T-helper 1 cell treated with Interleukin-12 subunit alpha and Interleukin-12 subunit beta and Interleukin-4 antibody, amounts not matched to agents 30 μg/mL and 1 μg/mL, for 36 hours (primary cell): ENCODE data around the gene SLC1A7.

Experiments used
- H3K27ac Mint-ChIP-seq: one replicate; pipeline ENCODE4 v1.8.0; 2021; ENCODE audit warnings: mild to moderate bottlenecking, mixed read lengths
- H3K27me3 Mint-ChIP-seq: one replicate; pipeline ENCODE4 v1.8.0; 2021; ENCODE audit warnings: low read depth, mixed read lengths
- H3K36me3 Mint-ChIP-seq: one replicate; pipeline ENCODE4 v1.8.0; 2021; ENCODE audit warnings: low read depth, mixed read lengths
- H3K4me1 Mint-ChIP-seq: one replicate; pipeline ENCODE4 v1.8.0; 2021; ENCODE audit warnings: low read depth, mixed read lengths
- H3K4me3 Mint-ChIP-seq: one replicate; pipeline ENCODE4 v1.8.0; 2021; ENCODE audit warnings: mild to moderate bottlenecking, moderate library complexity, mixed read lengths
- H3K9me3 Mint-ChIP-seq: one replicate; pipeline ENCODE4 v1.8.0; 2021; ENCODE audit warnings: mixed read lengths

SLC1A7 gene

GRCh38 chr1:53088616-53089300 is 53.7 kb downstream of the SLC1A7 start:
- H3K27ac Mint-ChIP-seq: no peak overlapping the region
- no peaks in the 10 kb centered on the region for H3K4me1 Mint-ChIP-seq
- no peaks in the 10 kb centered on the region for H3K27me3 Mint-ChIP-seq
- no peaks in the 10 kb centered on the region for H3K9me3 Mint-ChIP-seq
- H3K36me3 Mint-ChIP-seq: no peaks in the 10 kb centered on the region
- no peak overlapping the region for H3K4me3 Mint-ChIP-seq

- H3K9me3 Mint-ChIP-seq: no peaks in the 10 kb centered on the region
- H3K4me1 Mint-ChIP-seq: no peaks in the 10 kb centered on the region
- no peaks in the 10 kb centered on the region for H3K36me3 Mint-ChIP-seq
- H3K4me3 Mint-ChIP-seq: no peak overlapping the region
- H3K27ac Mint-ChIP-seq: no peak overlapping the region
- H3K27me3 Mint-ChIP-seq: no peaks in the 10 kb centered on the region
Observed at GRCh38 chr1:53087332-53088285, 54.8 kb downstream of the SLC1A7 start.

- Mint-ChIP-seq H3K27me3 (no peaks in the 10 kb centered on the region), H3K9me3 (no peaks in the 10 kb centered on the region), H3K4me1 (no peaks in the 10 kb centered on the region), H3K36me3 (no peaks in the 10 kb centered on the region), H3K4me3 (no peak overlapping the region), H3K27ac (no peak overlapping the region)
Observed at GRCh38 chr1:53086491-53087070, 55.9 kb downstream of the SLC1A7 start.

GRCh38 chr1:53085405-53085804 is 57.0 kb downstream of the SLC1A7 start:
- H3K36me3 Mint-ChIP-seq: no peaks in the 10 kb centered on the region
- no peaks in the 10 kb centered on the region for H3K9me3 Mint-ChIP-seq
- H3K27me3 Mint-ChIP-seq: no peaks in the 10 kb centered on the region
- no peak overlapping the region for H3K27ac Mint-ChIP-seq
- no peaks in the 10 kb centered on the region for H3K4me1 Mint-ChIP-seq
- no peak overlapping the region for H3K4me3 Mint-ChIP-seq

GRCh38 chr1:53084589-53084971 is 57.9 kb downstream of the SLC1A7 start:
- no peak overlapping the region for H3K4me3 Mint-ChIP-seq
- H3K4me1 Mint-ChIP-seq: no peaks in the 10 kb centered on the region
- no peaks in the 10 kb centered on the region for H3K36me3 Mint-ChIP-seq
- H3K9me3 Mint-ChIP-seq: no peaks in the 10 kb centered on the region
- no peak overlapping the region for H3K27ac Mint-ChIP-seq
- H3K27me3 Mint-ChIP-seq: no peaks in the 10 kb centered on the region

GRCh38 chr1:53083636-53084588 is 58.5 kb downstream of the SLC1A7 start:
- Mint-ChIP-seq H3K9me3 (no peaks in the 10 kb centered on the region), H3K27me3 (no peaks in the 10 kb centered on the region), H3K36me3 (no peaks in the 10 kb centered on the region), H3K27ac (no peak overlapping the region), H3K4me3 (no peak overlapping the region), H3K4me1 (no peaks in the 10 kb centered on the region)

- H3K4me3 Mint-ChIP-seq: no peak overlapping the region
- no peaks in the 10 kb centered on the region for H3K9me3 Mint-ChIP-seq
- no peaks in the 10 kb centered on the region for H3K4me1 Mint-ChIP-seq
- no peak overlapping the region for H3K27ac Mint-ChIP-seq
- no peaks in the 10 kb centered on the region for H3K27me3 Mint-ChIP-seq
- H3K36me3 Mint-ChIP-seq: no peaks in the 10 kb centered on the region
Observed at GRCh38 chr1:53082826-53083455, 59.5 kb downstream of the SLC1A7 start.

- Mint-ChIP-seq H3K9me3 (no peaks in the 10 kb centered on the region), H3K4me3 (no peak overlapping the region), H3K36me3 (no peaks in the 10 kb centered on the region), H3K27ac (no peak overlapping the region), H3K4me1 (no peaks in the 10 kb centered on the region), H3K27me3 (no peaks in the 10 kb centered on the region)
Observed at GRCh38 chr1:53081384-53082066, 60.9 kb downstream of the SLC1A7 start.

- Mint-ChIP-seq H3K4me1 (no peaks in the 10 kb centered on the region), H3K27ac (no peak overlapping the region), H3K36me3 (no peaks in the 10 kb centered on the region), H3K4me3 (no peak overlapping the region), H3K9me3 (no peaks in the 10 kb centered on the region), H3K27me3 (no peaks in the 10 kb centered on the region)
Observed at GRCh38 chr1:53080769-53081168, 61.7 kb downstream of the SLC1A7 start.

- Mint-ChIP-seq H3K36me3 (no peaks in the 10 kb centered on the region), H3K4me3 (no peak overlapping the region), H3K27me3 (no peaks in the 10 kb centered on the region), H3K9me3 (no peaks in the 10 kb centered on the region), H3K4me1 (no peaks in the 10 kb centered on the region), H3K27ac (no peak overlapping the region)
Observed at GRCh38 chr1:53080041-53080440, 62.4 kb downstream of the SLC1A7 start.

- H3K27ac Mint-ChIP-seq: no peak overlapping the region
- no peaks in the 10 kb centered on the region for H3K27me3 Mint-ChIP-seq
- H3K4me3 Mint-ChIP-seq: no peak overlapping the region
- H3K9me3 Mint-ChIP-seq: no peaks in the 10 kb centered on the region
- H3K4me1 Mint-ChIP-seq: no peaks in the 10 kb centered on the region
- H3K36me3 Mint-ChIP-seq: no peaks in the 10 kb centered on the region
Observed at GRCh38 chr1:53079251-53079650, 63.2 kb downstream of the SLC1A7 start.

- Mint-ChIP-seq H3K4me3 (no peak overlapping the region), H3K27me3 (no peaks in the 10 kb centered on the region), H3K4me1 (no peaks in the 10 kb centered on the region), H3K36me3 (no peaks in the 10 kb centered on the region), H3K27ac (no peak overlapping the region), H3K9me3 (no peaks in the 10 kb centered on the region)
Observed at GRCh38 chr1:53078333-53079101, 63.9 kb downstream of the SLC1A7 start.

- H3K27me3 Mint-ChIP-seq: no peaks in the 10 kb centered on the region
- H3K36me3 Mint-ChIP-seq: no peaks in the 10 kb centered on the region
- H3K4me3 Mint-ChIP-seq: no peak overlapping the region
- H3K4me1 Mint-ChIP-seq: no peaks in the 10 kb centered on the region
- no peak overlapping the region for H3K27ac Mint-ChIP-seq
- no peaks in the 10 kb centered on the region for H3K9me3 Mint-ChIP-seq
Observed at GRCh38 chr1:53077599-53077965, 64.9 kb downstream of the SLC1A7 start.
